Activated naive CD4-positive, alpha-beta T cell treated with anti-CD3 and anti-CD28 coated beads, Interleukin-2, amount 50 U/mL, for 72 hours (primary cell): ENCODE measurements around the gene ENTPD6. TPM values are rescaled to one million over a fixed set of nuclear protein-coding genes. Genes with fewer than 3 reads are reported as not detected.
"Not testable (repeated sequence)": the region's sequence is repeated elsewhere in the genome, so short reads cannot be mapped to it uniquely, and the experiment has no call there.

Source experiments
- ATAC-seq, 2 donors: fragments of 150-1000 bp; cut with Tn5 transposase; 2 replicates each; pipeline ENCODE4 v1.10.0; 2021; ENCODE audit warnings: mild to moderate bottlenecking in 2 of 2, moderate library complexity in 2 of 2
- DNase-seq, 2 donors: peaks; one replicate each; pipeline ENCODE4 v3.0.0; 2021 to 2022; ENCODE audit warnings: low spot score in 2 of 2
- H3K27ac Mint-ChIP-seq, 2 donors: one replicate each; pipeline ENCODE4 v1.8.0; 2022; ENCODE audit warnings: mild to moderate bottlenecking in 2 of 2, mixed read lengths in 2 of 2
- H3K36me3 Mint-ChIP-seq, 2 donors: one replicate each; pipeline ENCODE4 v1.8.0; 2022; ENCODE audit warnings: mixed read lengths in 2 of 2
- H3K9me3 Mint-ChIP-seq, 2 donors: one replicate each; pipeline ENCODE4 v1.8.0; 2022; ENCODE audit warnings: mixed read lengths in 2 of 2
- total RNA-seq, 2 donors: library from RNA; stranded (reverse); gene quantifications; one replicate each; pipeline ENCODE4 v1.2.3, GENCODE V29; 2022

The ENTPD6 gene
- total RNA-seq = 10 to 100 TPM; 38.8 to 45.6 TPM

- no peaks in the 10 kb centered on the region for H3K9me3 Mint-ChIP-seq
- ATAC-seq (peak; percentile 80 to 88), DNase-seq (peak; percentile 93 to 94)
- no peaks in the 10 kb centered on the region for H3K36me3 Mint-ChIP-seq
- H3K27ac Mint-ChIP-seq = peak within 1 kb of the TSS; percentile 73 to 84
Observed at GRCh38 chr20:25195014-25195961, at the start of gene ENTPD6. ENTPD6 (plus strand) TSS chr20:25195712; CDS start chr20:25206537, 10,825 bp downstream.

GRCh38 chr20:25146976-25147375, 48.5 kb upstream of the ENTPD6 start:
- DNase-seq (no peak), ATAC-seq (no peak)
- Mint-ChIP-seq H3K36me3 (peaks cover 4 to 5% of the 10 kb centered on the region in 2 donors), H3K27ac (no peak overlapping the region), H3K9me3 (no peaks in the 10 kb centered on the region)

GRCh38 chr20:25147716-25148115, 47.8 kb upstream of the ENTPD6 start:
- Mint-ChIP-seq H3K36me3 (peaks cover 4 to 5% of the 10 kb centered on the region in 2 donors), H3K9me3 (no peaks in the 10 kb centered on the region), H3K27ac (no peak overlapping the region)
- no peak for DNase-seq
- no peak for ATAC-seq

- H3K36me3 Mint-ChIP-seq = peaks cover 4 to 5% of the 10 kb centered on the region in 2 donors
- H3K9me3 Mint-ChIP-seq = no peaks in the 10 kb centered on the region
- DNase-seq = peak in 1 of 2 donors; percentile 45
- peak overlapping the region; percentile 14 to 46 for H3K27ac Mint-ChIP-seq
- ATAC-seq = peak; percentile 83 to 90
Observed at GRCh38 chr20:25148181-25148981, 47.1 kb upstream of the ENTPD6 start.

GRCh38 chr20:25148982-25149846, 46.3 kb upstream of the ENTPD6 start:
- peaks cover 4 to 5% of the 10 kb centered on the region in 2 donors for H3K36me3 Mint-ChIP-seq
- ATAC-seq = no peak
- peak overlapping the region; percentile 14 to 46 for H3K27ac Mint-ChIP-seq
- no peaks in the 10 kb centered on the region for H3K9me3 Mint-ChIP-seq
- DNase-seq = no peak

- H3K27ac Mint-ChIP-seq = no peak overlapping the region
- H3K9me3 Mint-ChIP-seq = no peaks in the 10 kb centered on the region
- DNase-seq = no peak
- H3K36me3 Mint-ChIP-seq = peaks cover 4 to 5% of the 10 kb centered on the region in 2 donors
- no peak for ATAC-seq
Observed at GRCh38 chr20:25150016-25150415, 45.5 kb upstream of the ENTPD6 start.

- ATAC-seq (peak in 1 of 2 donors; percentile 74), DNase-seq (no peak)
- Mint-ChIP-seq H3K36me3 (peaks cover 0 to 6% of the 10 kb centered on the region in 2 donors), H3K27ac (no peak overlapping the region), H3K9me3 (peaks cover 0 to 5% of the 10 kb centered on the region in 2 donors)
Observed at GRCh38 chr20:25158043-25158442, 37.5 kb upstream of the ENTPD6 start.

- peak overlapping the region; percentile 18 to 70 for H3K27ac Mint-ChIP-seq
Observed at GRCh38 chr20:25160467-25160866, 35.0 kb upstream of the ENTPD6 start.

GRCh38 chr20:25160897-25161296, 34.6 kb upstream of the ENTPD6 start:
- peak; percentile 48 to 76 for ATAC-seq
- Mint-ChIP-seq H3K27ac (peak overlapping the region; percentile 18 to 70), H3K9me3 (peaks cover 0 to 5% of the 10 kb centered on the region in 2 donors), H3K36me3 (peaks cover 0 to 6% of the 10 kb centered on the region in 2 donors)
- DNase-seq = no peak

More at GRCh38 chr20:25160467-25160866, 35.0 kb upstream of the ENTPD6 start:
- no peak for DNase-seq
- Mint-ChIP-seq H3K9me3 (peaks cover 0 to 5% of the 10 kb centered on the region in 2 donors), H3K36me3 (peaks cover 0 to 6% of the 10 kb centered on the region in 2 donors)
- ATAC-seq = peak; percentile 91 to 97

- Mint-ChIP-seq H3K36me3 (peaks cover 4 to 6% of the 10 kb centered on the region in 2 donors), H3K27ac (no peak overlapping the region), H3K9me3 (peaks cover 0 to 5% of the 10 kb centered on the region in 2 donors)
- DNase-seq = no peak
- no peak for ATAC-seq
Observed at GRCh38 chr20:25165128-25165527, 30.4 kb upstream of the ENTPD6 start.

- not testable (repeated sequence) for H3K9me3 Mint-ChIP-seq, H3K27ac Mint-ChIP-seq, DNase-seq, H3K36me3 Mint-ChIP-seq, ATAC-seq
Observed at GRCh38 chr20:25166105-25166782, 29.3 kb upstream of the ENTPD6 start.

- H3K27ac Mint-ChIP-seq = no peak overlapping the region
- DNase-seq (no peak), ATAC-seq (peak in 1 of 2 donors; percentile 7)
- H3K36me3 Mint-ChIP-seq = no peaks in the 10 kb centered on the region
- no peaks in the 10 kb centered on the region for H3K9me3 Mint-ChIP-seq
Observed at GRCh38 chr20:25173321-25173720, 22.2 kb upstream of the ENTPD6 start.

GRCh38 chr20:25173886-25174308, 21.6 kb upstream of the ENTPD6 start:
- H3K27ac Mint-ChIP-seq = no peak overlapping the region
- ATAC-seq (peak; percentile 22 to 48), DNase-seq (no peak)
- no peaks in the 10 kb centered on the region for H3K9me3 Mint-ChIP-seq
- H3K36me3 Mint-ChIP-seq = no peaks in the 10 kb centered on the region

- no peaks in the 10 kb centered on the region for H3K9me3 Mint-ChIP-seq
- DNase-seq (no peak), ATAC-seq (no peak)
- H3K27ac Mint-ChIP-seq = no peak overlapping the region
- no peaks in the 10 kb centered on the region for H3K36me3 Mint-ChIP-seq
Observed at GRCh38 chr20:25176184-25176583, 19.3 kb upstream of the ENTPD6 start.

GRCh38 chr20:25177890-25178321, 17.6 kb upstream of the ENTPD6 start:
- Mint-ChIP-seq H3K9me3 (no peaks in the 10 kb centered on the region), H3K27ac (no peak overlapping the region), H3K36me3 (no peaks in the 10 kb centered on the region)
- DNase-seq (no peak), ATAC-seq (no peak)
